ENCODE data around the gene ABHD3.
"Not testable (repeated sequence)": the region's sequence is repeated elsewhere in the genome, so short reads cannot be mapped to it uniquely, and the experiment has no call there.

Gene ABHD3

GRCh38 chr18:21704603-21705364 lies at the start of gene ABHD3:
TSS of gene ABHD3 (minus strand) at chr18:21704774. CDS start at chr18:21704665, 109 bp downstream.
- peak; percentile 74 to 75 for DNase-seq (ENCODE audit: low read depth in 2 of 2)

GRCh38 chr18:21747764-21748693 lies 43.5 kb upstream of the ABHD3 start:
- DNase-seq (ENCODE audit: low read depth in 2 of 2): no peak

- DNase-seq (ENCODE audit: low read depth in 2 of 2): no peak
These were observed 42.7 kb upstream of the ABHD3 start for GRCh38 chr18:21747268-21747667.

- DNase-seq (ENCODE audit: low read depth in 2 of 2): no peak
These were observed 40.7 kb upstream of the ABHD3 start for GRCh38 chr18:21745231-21745630.

- no peak for DNase-seq (ENCODE audit: low read depth in 2 of 2)
These were observed 38.7 kb upstream of the ABHD3 start for GRCh38 chr18:21743166-21743832.

GRCh38 chr18:21742315-21742687 lies 37.7 kb upstream of the ABHD3 start:
- no peak for DNase-seq (ENCODE audit: low read depth in 2 of 2)

- DNase-seq (ENCODE audit: low read depth in 2 of 2): peak in 1 of 2 donors; percentile 4
These were observed 37.2 kb upstream of the ABHD3 start for GRCh38 chr18:21741562-21742314.

- no peak for DNase-seq (ENCODE audit: low read depth in 2 of 2)
These were observed 36.7 kb upstream of the ABHD3 start for GRCh38 chr18:21741312-21741561.

GRCh38 chr18:21740538-21741311 lies 36.2 kb upstream of the ABHD3 start, which contains the start of gene MIB1:
TSS of gene MIB1 (plus strand) at chr18:21740792. CDS start at chr18:21741584, 792 bp downstream.
- DNase-seq (ENCODE audit: low read depth in 2 of 2): peak; percentile 96 to 97

- DNase-seq (ENCODE audit: low read depth in 2 of 2): no peak
These were observed 35.3 kb upstream of the ABHD3 start for GRCh38 chr18:21739604-21740537.

- DNase-seq (ENCODE audit: low read depth in 2 of 2): not testable (repeated sequence)
These were observed 32.4 kb upstream of the ABHD3 start for GRCh38 chr18:21736926-21737325.

GRCh38 chr18:21735452-21736015 lies 31.0 kb upstream of the ABHD3 start:
- no peak for DNase-seq (ENCODE audit: low read depth in 2 of 2)

GRCh38 chr18:21733011-21733410 lies 28.4 kb upstream of the ABHD3 start:
- DNase-seq (ENCODE audit: low read depth in 2 of 2): no peak

- DNase-seq (ENCODE audit: low read depth in 2 of 2): no peak
These were observed 23.1 kb upstream of the ABHD3 start for GRCh38 chr18:21727702-21728101.

- no peak for DNase-seq (ENCODE audit: low read depth in 2 of 2)
These were observed 20.6 kb upstream of the ABHD3 start for GRCh38 chr18:21725201-21725600.

GRCh38 chr18:21722687-21723086 lies 18.1 kb upstream of the ABHD3 start:
- DNase-seq (ENCODE audit: low read depth in 2 of 2): no peak

- DNase-seq (ENCODE audit: low read depth in 2 of 2): no peak
These were observed 9.9 kb upstream of the ABHD3 start for GRCh38 chr18:21714474-21714873.

GRCh38 chr18:21707130-21707529 lies 2.6 kb upstream of the ABHD3 start:
- not testable (repeated sequence) for DNase-seq (ENCODE audit: low read depth in 2 of 2)

GRCh38 chr18:21706386-21706865 lies 1.9 kb upstream of the ABHD3 start:
- no peak for DNase-seq (ENCODE audit: low read depth in 2 of 2)

Data from stimulated activated CD4-positive, alpha-beta T cell treated with anti-CD3 and anti-CD28 coated beads, Interleukin-1b, Interleukin-23, amount 100 ng/mL, for 1 hour (primary cell).